Smooth muscle cell of the coronary artery (primary cell): ENCODE data around the gene UBE4B. TPM values are rescaled to one million over a fixed set of nuclear protein-coding genes. Genes with fewer than 3 reads are reported as not detected.

Experiments used
- total RNA-seq: library from RNA; depleted of rRNA; stranded (reverse); fragments of >200 nt; gene quantifications from 2 replicates; pipeline ENCODE4 v1.2.3, GENCODE V29; 2014; ENCODE audit warnings: low replicate concordance

UBE4B gene
- 16.3 and 22.9 TPM in 2 replicates for total RNA-seq

GRCh38 chr1:10032590-10033358, at the start of gene UBE4B:
TSS of gene UBE4B (plus strand) at chr1:10032958. CDS start at chr1:10033671, 713 bp downstream.

DNA sequence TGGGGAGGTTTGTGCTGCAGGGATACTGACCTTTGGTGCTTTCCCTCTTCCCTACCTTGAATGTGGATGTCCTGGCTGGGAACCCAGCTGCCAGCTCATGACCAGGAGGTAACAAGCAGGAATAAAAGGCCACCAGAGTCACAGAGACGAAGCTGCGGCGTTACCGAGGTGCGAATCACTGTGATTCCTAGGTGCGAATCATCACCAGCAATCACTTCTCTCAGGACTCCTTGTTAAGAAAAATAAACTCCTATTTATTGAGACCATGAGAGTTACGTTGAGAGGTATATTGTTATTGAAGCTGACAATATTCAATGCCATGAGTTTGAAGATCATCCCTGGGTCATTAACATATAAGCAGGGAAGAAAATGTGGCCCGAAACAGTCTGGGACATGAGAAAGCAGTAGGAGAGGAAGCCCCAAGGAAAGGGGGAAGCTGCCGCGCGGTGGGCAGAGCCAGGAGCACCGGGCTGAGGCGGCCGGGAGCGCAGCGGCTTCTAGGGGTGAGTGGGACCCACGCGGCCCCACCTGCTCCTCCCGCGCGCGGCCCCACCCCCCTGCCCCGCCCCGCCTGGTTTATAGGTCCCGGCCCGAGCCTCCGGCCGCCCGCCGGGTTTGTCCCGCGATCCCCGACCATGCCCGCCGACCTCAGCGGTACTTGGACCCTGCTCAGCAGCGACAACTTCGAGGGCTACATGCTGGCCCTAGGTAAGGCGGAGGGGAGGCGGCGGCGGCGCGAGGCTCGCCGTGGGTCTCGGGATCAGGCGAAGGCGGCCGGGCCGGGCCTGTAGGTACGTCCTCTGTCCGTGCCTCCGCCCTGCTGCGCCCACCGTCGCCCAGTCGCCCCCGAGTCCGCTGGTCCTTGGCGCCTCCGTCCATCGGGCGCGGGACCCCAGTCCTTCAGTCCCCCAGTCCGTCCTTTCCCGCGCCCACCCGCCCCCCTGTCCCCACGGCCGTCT, 35.9 kb upstream of the UBE4B start, which contains the start of gene RBP7:
Gene RBP7, plus strand, starts transcription at position 605 of the 959 bp plus-strand sequence. Its CDS starts 31 bp downstream, at position 636.

GRCh38 chr1:10209905-10210810, 177.4 kb downstream of the UBE4B start, which contains the start of gene KIF1B:
TSS of gene KIF1B (plus strand) at chr1:10210570. CDS start at chr1:10232329, 21,759 bp downstream.

Other genes starting within 250 kb of the UBE4B start
- gene CLSTN1, start 209.0 kb upstream of the UBE4B start, total RNA-seq, result 65.8 and 98.1 TPM in 2 replicates
- 30.4 and 38.4 TPM in 2 replicates for gene CTNNBIP1, start 122.7 kb upstream of the UBE4B start, total RNA-seq
- gene LZIC, start 89.6 kb upstream of the UBE4B start, total RNA-seq, result 10.6 and 17.1 TPM in 2 replicates
- 12.3 and 18.7 TPM in 2 replicates for gene NMNAT1, start 89.5 kb upstream of the UBE4B start, total RNA-seq
- gene RBP7, start 35.7 kb upstream of the UBE4B start, total RNA-seq, result 1.9 TPM in 1 of 2 replicates, not detected in the other
- gene KIF1B, start 177.6 kb downstream of the UBE4B start, total RNA-seq, result 19.4 and 20.7 TPM in 2 replicates